ENCODE results near the gene KIAA2012.

DNA sequence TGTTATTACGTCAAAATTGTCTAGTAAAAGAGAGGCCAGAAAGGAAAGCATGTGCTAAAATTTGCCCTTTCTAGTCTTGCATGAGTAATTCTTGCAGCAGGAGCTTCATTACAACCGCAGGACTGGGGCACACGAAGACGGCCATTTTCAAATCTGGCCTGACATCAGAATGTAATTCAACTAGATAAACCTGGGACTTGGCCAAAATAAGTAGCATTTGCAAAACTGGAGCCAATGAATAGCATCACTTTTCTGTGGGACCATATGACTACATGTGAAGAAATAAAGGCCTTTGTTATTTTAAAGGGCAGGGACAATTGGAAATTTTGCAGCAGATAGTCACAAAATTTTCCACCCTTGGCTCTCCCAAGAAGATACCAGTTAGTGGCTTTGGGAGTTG lies 42.4 kb upstream of the KIAA2012 start:
- TF ChIP-seq, protein P1, sequence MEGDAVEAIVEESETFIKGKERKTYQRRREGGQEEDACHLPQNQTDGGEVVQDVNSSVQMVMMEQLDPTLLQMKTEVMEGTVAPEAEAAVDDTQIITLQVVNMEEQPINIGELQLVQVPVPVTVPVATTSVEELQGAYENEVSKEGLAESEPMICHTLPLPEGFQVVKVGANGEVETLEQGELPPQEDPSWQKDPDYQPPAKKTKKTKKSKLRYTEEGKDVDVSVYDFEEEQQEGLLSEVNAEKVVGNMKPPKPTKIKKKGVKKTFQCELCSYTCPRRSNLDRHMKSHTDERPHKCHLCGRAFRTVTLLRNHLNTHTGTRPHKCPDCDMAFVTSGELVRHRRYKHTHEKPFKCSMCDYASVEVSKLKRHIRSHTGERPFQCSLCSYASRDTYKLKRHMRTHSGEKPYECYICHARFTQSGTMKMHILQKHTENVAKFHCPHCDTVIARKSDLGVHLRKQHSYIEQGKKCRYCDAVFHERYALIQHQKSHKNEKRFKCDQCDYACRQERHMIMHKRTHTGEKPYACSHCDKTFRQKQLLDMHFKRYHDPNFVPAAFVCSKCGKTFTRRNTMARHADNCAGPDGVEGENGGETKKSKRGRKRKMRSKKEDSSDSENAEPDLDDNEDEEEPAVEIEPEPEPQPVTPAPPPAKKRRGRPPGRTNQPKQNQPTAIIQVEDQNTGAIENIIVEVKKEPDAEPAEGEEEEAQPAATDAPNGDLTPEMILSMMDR (IDR thresholded peaks at IDR 0.05): no peak
- no peak for TF ChIP-seq POLR2A (IDR thresholded peaks at IDR 0.05)

Measured in uterus (tissue), 2 donors.